Mucosa of rectum (tissue), 2 donors: ENCODE results near the gene TMEM51.

Experiments
- H3K27ac ChIP-seq, 2 donors: one replicate each; pipeline ENCODE4 v1.7.0; 2013; ENCODE audit warnings: inconsistent platforms in 2 of 2, low read depth in 2 of 2, low read length in 2 of 2
- H3K27me3 ChIP-seq, 2 donors: one replicate each; pipeline ENCODE4 v1.7.0; 2013; ENCODE audit warnings: low read length in 2 of 2; ENCODE audit not compliant: control insufficient read depth in 2 of 2, insufficient read depth in 2 of 2
- H3K36me3 ChIP-seq, 2 donors: one replicate each; pipeline ENCODE4 v1.7.0; 2013; ENCODE audit warnings: low read length in 2 of 2; ENCODE audit not compliant: control insufficient read depth in 2 of 2, insufficient read depth in 2 of 2
- H3K4me1 ChIP-seq, 2 donors: one replicate each; pipeline ENCODE4 v1.7.0; 2013; ENCODE audit warnings: low read length in 2 of 2, mild to moderate bottlenecking in 1 of 2; ENCODE audit not compliant: control insufficient read depth in 2 of 2, insufficient read depth in 2 of 2
- H3K4me3 ChIP-seq, 2 donors: one replicate each; pipeline ENCODE4 v1.7.0; 2013; ENCODE audit warnings: low read length in 2 of 2
- H3K9ac ChIP-seq, 2 donors: one replicate each; pipeline ENCODE4 v1.7.0; 2013; ENCODE audit warnings: low read length in 2 of 2, low read depth in 1 of 2, mild to moderate bottlenecking in 1 of 2
- H3K9me3 ChIP-seq, 2 donors: one replicate each; pipeline ENCODE4 v1.7.0; 2013; ENCODE audit warnings: low read length in 2 of 2; ENCODE audit not compliant: control insufficient read depth in 2 of 2
- donor health status: healthy.
- donor health status: Normal muscosa, but diverticular disease.

The TMEM51 gene

DNA sequence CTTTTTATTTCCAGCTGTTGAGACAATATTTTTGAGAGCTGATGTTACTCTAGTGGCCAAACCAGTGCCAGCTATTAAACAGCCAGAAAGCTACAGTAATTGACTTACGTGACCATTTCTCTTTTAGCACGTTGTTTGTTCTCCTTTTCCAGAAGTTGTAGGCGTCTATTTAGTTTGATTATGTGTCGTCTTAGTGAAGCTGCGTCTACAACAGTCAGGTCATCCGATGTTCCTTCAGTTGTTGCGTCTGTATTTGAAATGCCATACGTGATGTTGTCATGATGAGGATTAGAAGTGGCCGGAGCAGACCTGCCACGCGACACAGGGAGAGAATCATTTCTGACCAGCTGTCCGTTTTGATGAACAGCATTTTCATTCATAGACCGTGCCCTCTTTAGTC is 38.2 kb downstream of the TMEM51 start:
- no peak overlapping the region for H3K9ac ChIP-seq
- no peaks in the 10 kb centered on the region for H3K36me3 ChIP-seq
- no peaks in the 10 kb centered on the region for H3K27me3 ChIP-seq
- H3K27ac ChIP-seq = no peak overlapping the region
- peaks cover 35 to 43% of the 10 kb centered on the region in 2 donors for H3K4me1 ChIP-seq
- H3K9me3 ChIP-seq = no peaks in the 10 kb centered on the region
- H3K4me3 ChIP-seq = no peak overlapping the region

DNA sequence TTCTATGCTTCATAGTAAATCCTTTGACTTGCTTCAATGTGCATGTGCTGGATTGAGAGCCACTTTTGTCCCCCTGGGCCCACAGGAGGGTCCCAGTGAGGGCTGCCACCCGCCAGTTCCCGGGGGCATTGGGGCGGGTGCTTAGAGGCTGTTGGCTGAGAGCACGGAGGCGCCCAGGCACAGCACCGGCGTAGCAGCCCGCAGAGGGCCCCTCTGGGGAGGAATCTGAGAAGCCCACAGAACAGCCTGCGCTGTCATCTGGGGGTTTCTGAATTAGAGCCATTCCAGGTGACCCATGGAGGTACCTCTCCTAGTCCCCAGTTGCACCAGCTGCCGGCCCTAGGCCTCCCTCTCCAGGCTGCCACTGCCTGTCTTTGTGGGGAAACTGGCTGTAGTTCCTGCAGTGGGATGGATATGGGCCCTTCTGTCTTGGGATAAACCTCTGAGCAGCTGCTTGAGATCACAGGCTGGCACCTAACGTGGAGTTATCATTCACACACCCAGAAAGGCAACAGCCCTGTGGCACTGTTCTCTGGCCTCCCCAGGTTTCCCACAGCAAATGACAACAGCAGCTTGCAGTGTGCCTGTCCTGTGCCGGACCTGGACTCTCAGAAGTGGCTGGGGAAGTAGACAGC is 39.5 kb downstream of the TMEM51 start:
- Histone ChIP-seq H3K27me3 (no peaks in the 10 kb centered on the region), H3K4me1 (peaks cover 38 to 44% of the 10 kb centered on the region in 2 donors), H3K27ac (no peak overlapping the region), H3K36me3 (no peaks in the 10 kb centered on the region), H3K9ac (no peak overlapping the region), H3K9me3 (no peaks in the 10 kb centered on the region), H3K4me3 (no peak overlapping the region)

DNA sequence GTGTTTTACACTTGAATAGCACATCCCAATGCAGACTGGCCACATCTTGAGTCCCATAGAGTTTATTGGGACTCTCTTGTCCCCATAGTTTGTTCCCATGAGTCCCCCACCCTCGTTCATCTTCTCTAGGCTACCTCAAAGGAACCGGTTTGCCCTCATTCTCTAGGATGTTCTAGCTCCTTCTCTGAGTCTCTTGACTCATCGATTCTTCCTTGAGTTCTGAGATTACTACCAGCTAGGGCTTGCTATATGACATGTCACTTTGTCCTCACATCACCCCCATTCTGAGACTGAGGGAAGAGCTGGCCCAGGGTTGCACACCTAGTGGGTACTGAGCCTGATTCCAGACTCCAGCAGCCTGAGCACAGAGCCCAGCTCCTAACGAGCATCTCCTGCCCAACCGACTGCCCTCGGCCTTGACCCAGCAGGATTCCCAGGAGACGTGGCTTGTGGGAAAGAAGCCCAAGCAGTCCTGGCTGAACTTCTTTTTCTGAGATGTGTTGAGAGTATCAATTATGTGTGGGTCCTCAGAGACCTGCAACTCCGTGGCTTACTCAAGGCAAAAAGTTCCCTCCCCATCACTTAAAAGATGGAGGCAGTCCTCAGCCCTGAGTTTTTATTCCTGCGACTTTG is 42.0 kb downstream of the TMEM51 start:
- Histone ChIP-seq H3K9ac (no peak overlapping the region), H3K9me3 (no peaks in the 10 kb centered on the region), H3K36me3 (no peaks in the 10 kb centered on the region), H3K27ac (no peak overlapping the region), H3K27me3 (no peaks in the 10 kb centered on the region), H3K4me3 (no peak overlapping the region), H3K4me1 (peaks cover 29 to 36% of the 10 kb centered on the region in 2 donors)

DNA sequence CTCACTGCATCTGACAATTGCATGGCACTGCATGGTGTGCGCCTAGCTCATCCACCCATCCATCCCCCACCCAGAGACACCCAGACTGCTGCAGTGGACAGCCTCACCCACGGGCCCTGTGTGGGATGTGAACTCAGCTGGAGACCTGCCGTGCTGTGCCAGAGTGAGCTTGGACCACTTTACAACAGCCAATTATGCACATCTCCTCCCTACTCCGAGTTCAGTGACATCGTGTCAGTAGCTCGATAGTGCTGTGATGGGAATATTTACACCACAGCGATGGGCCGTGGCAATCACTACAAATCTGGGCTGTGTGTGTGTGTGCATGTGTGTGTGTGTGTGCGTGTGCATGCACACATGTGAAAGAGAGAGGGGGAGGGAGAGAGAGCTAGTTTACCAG is 42.5 kb downstream of the TMEM51 start:
- Histone ChIP-seq H3K36me3 (no peaks in the 10 kb centered on the region), H3K9ac (no peak overlapping the region), H3K27ac (no peak overlapping the region), H3K9me3 (no peaks in the 10 kb centered on the region), H3K27me3 (no peaks in the 10 kb centered on the region), H3K4me1 (peaks cover 32 to 41% of the 10 kb centered on the region in 2 donors), H3K4me3 (no peak overlapping the region)

DNA sequence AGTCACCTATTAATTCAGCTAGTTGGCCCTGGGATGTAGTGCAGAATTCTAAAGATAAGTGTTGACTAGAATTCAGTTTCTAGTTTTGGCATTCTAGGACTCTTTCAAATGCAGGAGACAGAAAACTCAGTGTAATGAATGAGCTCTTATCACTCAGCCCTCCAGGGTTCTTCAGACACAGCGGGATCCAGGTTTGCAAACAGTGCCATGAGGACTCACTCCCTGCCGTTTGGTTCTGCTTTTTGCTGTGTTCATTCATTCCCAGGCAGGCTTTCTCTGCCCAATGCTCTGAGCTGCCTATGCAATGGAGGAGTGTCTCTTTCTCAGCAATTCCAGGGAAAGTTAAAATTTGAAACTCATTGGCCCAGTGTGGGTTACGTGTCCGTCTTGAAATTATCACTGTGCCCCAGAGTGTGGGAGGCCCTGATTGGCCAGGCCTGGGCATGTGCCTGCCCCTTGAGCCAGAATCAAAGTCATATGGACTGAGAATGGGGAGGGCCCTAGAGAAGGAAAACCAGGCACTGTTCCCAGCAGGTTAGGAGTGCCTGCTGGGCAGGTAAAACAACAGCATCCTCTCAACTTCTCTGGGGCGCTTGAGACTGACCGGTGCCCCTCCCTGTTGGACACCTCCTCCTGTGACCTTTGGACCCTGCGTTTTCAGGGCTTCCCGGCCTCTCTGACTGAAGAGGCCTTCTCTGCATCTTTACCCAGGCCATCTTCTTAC is 43.4 kb downstream of the TMEM51 start:
- peak overlapping the region in 1 of 2 donors; percentile 23 for H3K9ac ChIP-seq
- no peaks in the 10 kb centered on the region for H3K36me3 ChIP-seq
- H3K9me3 ChIP-seq = no peaks in the 10 kb centered on the region
- H3K4me1 ChIP-seq = peaks cover 37 to 48% of the 10 kb centered on the region in 2 donors
- peak overlapping the region in 1 of 2 donors; percentile 46 for H3K4me3 ChIP-seq
- H3K27ac ChIP-seq = peak overlapping the region; percentile 39 to 80
- H3K27me3 ChIP-seq = no peaks in the 10 kb centered on the region

DNA sequence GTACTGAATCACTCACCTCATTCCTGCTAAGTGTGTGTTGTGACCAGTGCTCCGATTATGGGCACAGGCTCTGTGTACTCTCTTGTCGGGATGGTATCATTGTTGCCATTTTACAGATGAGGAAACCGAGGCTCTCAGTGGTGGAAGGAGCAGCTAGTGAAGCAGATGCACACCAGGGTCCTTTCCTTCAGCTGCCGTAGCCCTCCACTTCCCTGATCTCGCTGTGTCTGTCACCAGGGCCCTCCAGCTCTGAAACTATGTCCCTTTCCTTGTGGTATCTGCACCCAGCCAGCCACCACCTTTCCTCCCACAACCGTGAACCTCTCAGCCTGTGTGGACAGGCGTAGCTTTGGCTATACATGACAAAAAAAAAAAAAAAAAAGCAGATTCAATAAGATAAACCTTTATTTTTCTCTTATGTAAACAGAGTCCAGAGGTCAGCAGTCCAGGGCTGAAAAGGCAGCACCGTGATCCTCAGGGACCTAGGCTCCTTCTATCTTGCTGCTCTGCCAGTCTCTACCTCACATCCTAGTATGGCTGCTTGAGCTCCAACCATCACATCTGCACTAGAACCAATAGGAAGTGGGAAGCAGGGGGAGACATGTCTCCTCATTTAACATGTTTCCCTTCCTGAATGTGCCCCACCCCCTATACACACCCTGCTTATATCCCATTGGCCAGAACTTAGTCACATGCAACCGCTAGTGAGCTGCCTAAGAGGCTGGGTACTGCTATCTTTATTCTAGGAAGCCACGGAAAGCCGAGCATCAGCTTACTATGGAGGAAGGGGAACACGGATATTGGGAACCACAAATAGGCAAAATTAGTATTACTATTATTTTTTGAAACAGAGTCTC is 44.3 kb downstream of the TMEM51 start:
- Histone ChIP-seq H3K9ac (peak overlapping the region in 1 of 2 donors; percentile 23), H3K27me3 (no peaks in the 10 kb centered on the region), H3K36me3 (no peaks in the 10 kb centered on the region), H3K27ac (peak overlapping the region; percentile 39 to 80), H3K4me3 (peak overlapping the region; percentile 15 to 46), H3K4me1 (peaks cover 40 to 57% of the 10 kb centered on the region in 2 donors), H3K9me3 (no peaks in the 10 kb centered on the region)

DNA sequence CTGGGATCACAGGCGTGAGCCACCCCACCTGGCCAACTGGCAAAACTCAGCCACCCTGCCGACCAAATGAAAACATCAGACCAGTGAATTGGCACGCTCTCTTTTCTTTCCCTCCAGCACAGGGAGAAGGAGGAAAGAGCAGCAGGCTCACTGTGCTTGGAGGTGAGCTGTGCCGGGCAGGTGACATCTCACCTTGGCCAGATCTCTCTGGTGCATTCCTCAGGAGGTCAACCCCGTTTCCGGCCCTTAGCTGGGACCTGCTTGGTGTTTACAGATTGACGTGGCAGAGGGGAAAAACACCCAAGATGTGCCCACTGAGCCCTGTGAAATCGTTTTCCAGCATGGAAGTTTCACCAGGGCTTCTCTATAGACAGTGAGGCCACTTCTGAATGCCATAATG is 45.1 kb downstream of the TMEM51 start:
- no peak overlapping the region for H3K27ac ChIP-seq
- H3K4me1 ChIP-seq = peaks cover 43 to 60% of the 10 kb centered on the region in 2 donors
- no peak overlapping the region for H3K9ac ChIP-seq

DNA sequence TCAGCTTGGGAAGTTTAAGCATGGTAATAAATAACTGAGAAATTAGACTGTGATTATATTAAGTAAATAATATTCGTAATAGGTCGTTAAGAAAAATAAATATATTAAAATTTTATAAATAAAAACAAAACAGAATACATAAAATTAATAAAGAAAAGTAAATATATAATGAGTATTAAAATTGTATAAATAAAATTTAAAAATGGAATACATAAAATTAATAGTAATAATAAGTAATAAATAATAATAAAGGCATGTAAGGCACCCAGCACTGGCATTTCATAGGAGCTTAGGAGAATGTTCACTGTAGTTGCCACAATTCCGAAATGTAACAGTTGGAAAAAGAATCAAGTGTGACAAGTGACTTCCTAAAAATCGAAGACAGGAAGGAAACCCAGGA is 47.7 kb downstream of the TMEM51 start:
- Histone ChIP-seq H3K4me1 (peaks cover 42 to 57% of the 10 kb centered on the region in 2 donors), H3K27ac (peak overlapping the region; percentile 91 to 92), H3K9me3 (no peaks in the 10 kb centered on the region), H3K36me3 (no peaks in the 10 kb centered on the region), H3K4me3 (peak overlapping the region in 1 of 2 donors; percentile 33), H3K27me3 (no peaks in the 10 kb centered on the region), H3K9ac (peak overlapping the region; percentile 36 to 50)

More for the DNA sequence above, 45.1 kb downstream of the TMEM51 start:
- no peak overlapping the region for H3K4me3 ChIP-seq
- no peaks in the 10 kb centered on the region for H3K36me3 ChIP-seq
- H3K27me3 ChIP-seq = no peaks in the 10 kb centered on the region
- H3K9me3 ChIP-seq = no peaks in the 10 kb centered on the region

DNA sequence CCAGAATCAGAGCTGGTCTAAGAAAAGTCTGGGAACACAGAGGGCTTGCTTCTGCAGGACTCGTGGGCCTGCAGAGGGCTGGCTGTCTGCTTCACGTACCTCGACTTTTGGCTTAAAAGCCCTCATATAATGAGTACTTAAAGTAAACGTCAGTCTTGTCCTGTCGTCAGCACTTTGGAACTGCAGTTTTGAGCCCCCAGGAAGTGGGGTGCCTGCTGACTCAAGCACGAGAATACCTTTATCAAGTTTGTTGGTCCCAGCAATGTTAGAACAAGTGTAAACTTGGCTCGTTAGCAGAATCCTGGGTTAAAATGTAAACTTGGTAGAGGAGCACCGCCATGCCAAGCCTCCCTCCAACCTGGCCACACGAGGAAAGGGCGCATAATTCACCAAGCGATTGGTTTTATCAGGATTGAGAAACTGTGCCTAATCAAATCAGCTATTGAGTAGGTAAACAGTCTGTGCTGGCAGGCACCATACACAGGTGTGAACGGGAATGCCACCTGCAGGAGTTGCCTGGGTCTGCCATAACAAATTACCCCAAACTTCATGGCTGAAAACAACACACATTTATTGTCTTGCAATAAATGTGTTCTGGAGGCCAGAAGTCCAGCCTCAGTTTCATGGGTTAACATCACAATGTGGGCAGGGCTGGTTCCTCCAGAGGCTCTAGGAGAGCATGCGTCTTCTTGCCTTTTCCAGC is 48.5 kb downstream of the TMEM51 start:
- peak overlapping the region; percentile 69 to 81 for H3K27ac ChIP-seq
- peak overlapping the region; percentile 36 to 50 for H3K9ac ChIP-seq
- H3K4me3 ChIP-seq = peak overlapping the region; percentile 19 to 21
- H3K27me3 ChIP-seq = no peaks in the 10 kb centered on the region
- H3K9me3 ChIP-seq = no peaks in the 10 kb centered on the region
- peaks cover 35 to 52% of the 10 kb centered on the region in 2 donors for H3K4me1 ChIP-seq
- no peaks in the 10 kb centered on the region for H3K36me3 ChIP-seq
